Measurements from ENCODE around the gene DIPK1B. TPM values are rescaled to one million over a fixed set of nuclear protein-coding genes. Genes with fewer than 3 reads are reported as not detected.
"Not testable (repeated sequence)": the region's sequence is repeated elsewhere in the genome, so short reads cannot be mapped to it uniquely, and the experiment has no call there.

DIPK1B gene
- total RNA-seq, 1 experiment from 2014 or later = 1.5 TPM

DNA sequence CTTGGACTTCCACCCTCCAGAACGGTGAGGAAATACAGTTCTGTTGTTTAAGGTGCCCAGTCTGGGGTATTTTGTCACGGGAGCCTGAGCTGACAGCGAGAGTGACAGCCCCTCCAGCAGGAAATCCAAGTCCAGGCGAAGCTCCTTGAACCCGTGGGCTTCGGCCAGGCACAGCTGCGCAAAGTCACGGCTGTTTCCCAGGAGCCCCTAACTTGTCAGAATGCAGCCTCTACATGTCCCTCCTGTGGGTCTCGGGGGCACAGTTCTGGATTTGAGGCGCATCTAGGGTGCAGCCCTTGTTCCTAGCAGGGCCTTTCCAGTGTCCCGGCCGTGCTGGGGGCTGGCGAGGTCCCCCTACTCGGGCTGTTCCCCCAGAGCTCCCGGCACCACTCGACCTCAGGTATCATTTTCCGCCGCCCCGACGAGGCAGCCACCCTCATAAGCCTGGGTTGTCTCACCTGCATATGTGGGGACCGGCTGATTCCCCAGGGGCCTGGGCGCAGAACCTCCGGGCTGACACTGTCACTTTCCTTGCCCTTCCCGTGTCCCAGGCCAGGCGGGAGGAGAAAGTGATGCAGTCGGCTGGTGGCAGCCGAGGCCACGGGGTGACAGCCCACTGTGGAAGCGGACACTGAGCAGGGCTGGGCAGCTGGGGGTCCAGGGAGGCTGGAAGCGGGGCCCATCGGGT is 41.1 kb downstream of the DIPK1B start:
- DNase-seq (ENCODE audit: low read depth) = no peak

DNA sequence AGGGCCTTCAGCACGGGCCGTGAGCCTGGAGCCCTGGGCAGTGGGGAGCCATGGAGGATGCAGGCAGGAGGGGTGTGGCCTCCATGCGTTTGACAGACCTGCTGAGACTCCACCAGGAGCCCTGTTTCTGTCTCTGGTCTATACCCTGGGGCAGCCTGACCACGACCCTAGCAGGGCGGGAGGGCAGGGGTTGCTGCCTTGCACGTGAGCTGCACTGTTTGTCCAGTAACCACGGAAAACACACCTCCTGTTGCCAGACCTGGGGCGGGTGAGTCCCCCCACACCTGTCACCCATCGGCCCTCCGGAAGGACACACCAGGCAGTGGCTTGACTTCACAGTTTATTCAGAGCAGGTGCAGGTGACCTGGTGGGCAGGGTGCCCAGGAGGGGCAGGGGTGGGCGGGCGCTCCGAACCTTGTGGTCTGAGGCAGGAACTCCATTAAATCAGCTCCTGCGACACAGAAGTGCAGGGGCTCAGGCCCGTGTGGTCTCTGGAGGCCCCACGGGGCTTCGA is 41.7 kb downstream of the DIPK1B start:
- no peak for DNase-seq (ENCODE audit: low read depth)

DNA sequence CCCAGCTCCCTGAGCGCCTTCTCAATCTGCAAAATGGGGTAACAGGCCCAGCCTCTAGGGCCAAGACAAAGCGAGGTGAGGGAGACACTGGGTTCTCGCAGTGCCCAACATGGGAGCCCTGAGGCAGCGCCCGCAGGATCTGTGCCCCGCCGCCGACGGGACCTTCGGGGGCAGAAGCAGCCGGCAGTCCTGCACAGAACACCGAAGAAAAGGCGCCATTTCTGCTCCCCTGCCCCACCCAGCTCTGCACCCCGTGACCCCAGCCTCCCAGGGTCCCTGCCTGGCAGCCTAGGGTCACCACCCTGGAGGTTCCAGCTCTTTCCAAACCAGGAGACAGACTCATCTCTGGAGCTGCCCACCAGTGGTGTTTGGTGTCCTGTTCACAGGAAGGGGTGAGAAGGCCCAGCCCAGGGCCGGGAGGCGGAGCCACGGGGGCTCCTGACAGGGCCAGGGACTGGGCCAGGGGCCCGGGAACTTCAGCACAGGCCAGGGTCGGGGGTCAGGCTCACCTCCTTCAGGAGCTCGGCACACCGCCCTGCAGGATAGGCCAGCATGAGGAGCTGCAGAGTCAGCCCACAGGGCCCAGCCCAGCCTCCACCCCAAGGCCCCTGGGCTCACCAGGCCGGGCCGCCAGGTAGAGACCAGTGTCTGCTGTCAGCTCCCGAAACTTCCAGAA is 42.4 kb downstream of the DIPK1B start:
- DNase-seq (ENCODE audit: low read depth) = no peak

DNA sequence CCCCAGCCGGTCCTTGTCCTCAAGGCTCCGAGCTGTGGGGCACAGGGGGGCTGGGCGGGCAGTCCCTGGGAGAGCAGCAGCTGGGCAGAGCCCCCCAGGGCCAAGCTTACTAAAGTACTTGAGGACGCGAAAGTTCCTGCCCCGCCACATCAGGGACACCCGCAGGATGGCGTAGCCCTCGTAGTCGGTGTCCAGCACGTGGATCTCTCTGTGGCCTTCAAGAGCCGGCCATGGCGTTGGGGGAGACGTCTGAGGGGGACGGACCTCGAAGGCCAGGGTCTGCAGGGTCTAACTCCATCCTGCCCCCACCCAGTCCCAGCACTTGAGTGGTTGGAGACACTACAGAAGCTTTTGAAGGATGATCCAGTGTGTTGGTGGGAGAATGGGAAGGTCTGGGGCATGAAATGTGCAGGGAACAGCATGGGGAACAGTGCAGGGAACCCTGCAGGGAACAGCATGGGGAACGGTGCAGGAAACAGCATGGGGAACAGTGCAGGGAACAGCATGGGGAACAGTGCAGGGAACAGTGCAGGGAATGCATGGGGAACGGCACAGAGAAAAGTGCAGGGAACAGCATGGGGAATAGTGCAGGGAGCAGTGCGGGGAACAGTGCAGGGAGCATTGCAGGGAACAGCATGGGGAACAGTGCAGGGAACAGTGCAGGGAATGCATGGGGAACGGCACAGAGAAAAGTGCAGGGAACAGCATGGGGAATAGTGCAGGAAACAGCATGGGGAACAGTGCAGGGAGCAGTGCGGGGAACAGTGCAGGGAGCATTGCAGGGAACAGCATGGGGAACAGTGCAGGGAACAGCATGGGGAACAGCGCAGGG is 43.1 kb downstream of the DIPK1B start:
- not testable (repeated sequence) for DNase-seq (ENCODE audit: low read depth)

DNA sequence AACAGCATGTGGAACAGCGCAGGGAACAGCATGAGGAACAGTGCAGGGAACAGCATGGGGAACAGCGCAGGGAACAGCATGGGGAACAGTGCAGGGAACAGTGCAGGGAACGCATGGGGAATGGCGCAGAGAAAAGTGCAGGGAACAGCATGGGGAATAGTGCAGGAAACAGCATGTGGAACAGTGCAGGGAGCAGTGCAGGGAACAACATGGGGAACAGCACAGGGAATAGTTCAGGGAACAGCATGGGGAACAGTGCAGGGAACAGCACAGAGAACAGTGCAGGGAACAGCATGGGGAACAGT is 43.7 kb downstream of the DIPK1B start:
- no peak for DNase-seq (ENCODE audit: low read depth)

DNA sequence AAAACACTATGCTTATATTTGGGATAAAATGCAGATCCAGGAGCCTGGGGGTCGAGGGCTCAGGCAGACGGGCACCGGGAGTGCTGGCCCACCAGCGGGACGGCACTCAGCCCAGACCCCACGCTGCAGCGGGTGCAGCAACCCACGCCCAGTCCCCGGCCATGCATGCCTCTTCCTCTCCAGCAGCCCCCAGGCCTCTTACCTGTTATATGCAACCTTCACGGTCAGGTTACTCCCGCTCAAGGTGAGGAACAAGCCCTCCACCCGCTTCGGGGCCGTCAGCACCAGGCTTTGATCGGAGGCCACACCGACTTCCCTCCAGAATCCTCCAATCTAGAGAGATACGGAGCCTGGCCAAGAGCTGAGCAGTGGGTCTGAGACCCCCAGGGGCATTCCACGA is 44.5 kb downstream of the DIPK1B start:
- DNase-seq (ENCODE audit: low read depth) = no peak

DNA sequence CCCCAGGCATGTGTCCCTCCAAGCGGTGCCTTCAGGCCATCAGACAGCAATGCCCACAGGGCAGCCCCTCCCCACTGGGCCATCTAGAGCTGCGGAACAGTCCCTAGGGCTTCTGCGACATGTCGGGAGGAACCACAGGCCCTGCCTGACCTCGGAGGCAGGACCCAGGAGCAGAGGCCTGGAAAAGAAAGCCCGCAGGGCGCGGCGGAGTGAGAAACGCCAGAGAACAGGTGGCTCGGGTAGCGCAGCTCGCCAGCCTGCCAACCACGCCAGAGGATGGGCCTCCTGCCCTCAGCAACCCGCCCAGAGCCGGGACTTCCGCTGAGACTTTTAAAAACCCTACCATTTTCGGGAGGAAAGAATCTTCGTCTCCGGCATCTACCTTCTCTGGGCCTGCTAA is 45.0 kb downstream of the DIPK1B start:
- no peak for DNase-seq (ENCODE audit: low read depth)

DNA sequence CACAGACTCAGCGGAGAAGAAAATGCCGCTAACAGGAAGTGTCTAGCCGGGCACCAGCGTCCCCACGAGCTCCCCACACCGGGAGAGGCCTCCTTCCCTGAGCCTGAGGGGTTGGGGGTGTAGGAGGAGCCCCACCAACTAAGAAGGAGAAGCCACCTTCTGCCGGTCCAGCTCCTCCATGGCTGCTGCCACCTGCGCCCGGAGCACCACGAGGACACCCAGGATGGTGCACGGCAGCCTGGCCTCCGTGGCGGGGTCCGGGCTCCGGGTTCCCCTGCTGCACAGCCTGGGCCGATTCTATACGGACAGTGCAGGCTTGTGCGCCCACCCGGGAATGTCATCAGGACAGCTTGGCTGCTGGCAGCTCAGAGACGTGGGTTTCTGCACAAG is 45.4 kb downstream of the DIPK1B start:
- DNase-seq (ENCODE audit: low read depth) = no peak

DNA sequence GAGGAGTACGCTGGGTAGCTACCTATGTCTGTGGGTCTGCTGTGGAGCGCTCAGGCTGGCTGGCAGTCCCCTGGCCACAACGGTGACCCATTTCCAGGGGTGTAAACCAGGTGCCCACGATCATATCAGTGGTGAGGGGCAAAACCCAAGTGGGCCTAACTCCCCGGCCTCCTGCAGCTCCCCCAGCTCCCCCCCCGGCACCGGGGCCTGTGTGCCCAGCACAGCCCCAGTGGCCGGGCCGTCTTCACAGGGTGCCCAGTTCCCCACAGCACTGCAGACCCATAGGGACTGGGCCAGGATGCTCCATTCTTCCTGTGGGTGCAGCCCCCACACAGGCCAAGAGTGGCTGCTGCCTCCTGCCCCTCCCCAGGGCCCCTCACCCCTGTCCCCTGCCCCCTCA is 46.6 kb downstream of the DIPK1B start:
- no peak for DNase-seq (ENCODE audit: low read depth)

DNA sequence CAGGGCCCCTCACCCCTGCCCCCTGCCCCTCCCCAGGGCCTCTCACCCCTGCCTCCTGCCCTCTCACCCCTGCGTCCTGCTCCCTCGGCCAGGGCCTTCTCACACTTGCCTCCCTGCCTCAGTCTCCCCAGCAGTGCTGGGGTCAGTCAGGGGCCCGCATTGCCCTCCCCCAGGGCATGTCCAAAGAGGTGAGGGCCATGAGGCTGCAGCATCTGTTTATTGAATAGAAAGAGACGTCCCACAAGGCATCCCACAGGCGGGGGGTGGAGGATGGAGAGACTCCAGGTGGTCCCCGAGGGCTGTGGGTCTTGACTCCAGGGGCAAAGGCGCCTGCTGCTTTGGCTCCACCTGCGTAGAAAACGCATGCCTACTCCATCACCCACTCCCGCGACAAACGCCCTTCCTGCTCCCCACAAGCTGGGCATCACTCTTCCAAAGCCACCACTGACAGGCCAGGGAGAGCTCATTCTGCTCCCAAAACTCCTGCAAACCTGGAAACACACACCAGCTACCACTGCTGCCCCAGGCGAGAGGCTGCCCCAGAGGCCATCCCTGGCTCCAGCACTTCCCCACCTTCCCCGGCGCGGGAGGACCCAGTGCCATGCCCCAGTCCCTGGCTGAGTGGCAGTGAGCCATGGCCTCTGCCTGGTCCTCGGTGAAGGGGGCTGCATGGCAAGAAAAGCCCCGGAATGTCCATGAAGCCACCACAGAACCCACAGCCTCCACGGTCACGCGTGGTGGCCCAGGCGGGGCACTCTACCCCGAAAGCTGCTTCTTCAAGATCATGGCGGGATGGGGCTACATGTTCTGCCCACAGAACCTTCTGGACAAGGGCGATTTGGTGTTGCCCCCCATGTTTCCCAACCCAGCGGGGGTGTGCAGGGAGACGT is 47.3 kb downstream of the DIPK1B start:
- DNase-seq (ENCODE audit: low read depth) = no peak

DNA sequence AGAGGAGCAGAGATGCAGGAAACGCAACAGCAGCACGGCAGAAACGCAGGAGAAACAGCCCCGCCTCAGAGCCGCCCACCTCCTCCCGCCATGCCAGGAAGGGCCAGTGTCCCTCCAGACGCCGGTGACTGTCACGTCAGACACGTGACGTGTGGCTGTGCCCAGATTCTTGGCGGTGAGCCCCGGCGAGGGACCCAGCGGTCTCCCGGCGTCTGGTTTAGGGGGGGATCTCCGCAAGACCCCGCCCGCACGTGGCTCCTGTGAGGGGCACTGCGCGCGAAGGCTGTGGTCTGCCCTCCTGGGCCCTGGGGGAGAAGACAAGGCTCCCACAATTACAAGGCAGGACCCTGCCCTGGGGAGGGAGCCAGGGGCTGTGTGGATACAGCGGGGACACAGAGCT is 48.1 kb downstream of the DIPK1B start:
- no peak for DNase-seq (ENCODE audit: low read depth)

DNA sequence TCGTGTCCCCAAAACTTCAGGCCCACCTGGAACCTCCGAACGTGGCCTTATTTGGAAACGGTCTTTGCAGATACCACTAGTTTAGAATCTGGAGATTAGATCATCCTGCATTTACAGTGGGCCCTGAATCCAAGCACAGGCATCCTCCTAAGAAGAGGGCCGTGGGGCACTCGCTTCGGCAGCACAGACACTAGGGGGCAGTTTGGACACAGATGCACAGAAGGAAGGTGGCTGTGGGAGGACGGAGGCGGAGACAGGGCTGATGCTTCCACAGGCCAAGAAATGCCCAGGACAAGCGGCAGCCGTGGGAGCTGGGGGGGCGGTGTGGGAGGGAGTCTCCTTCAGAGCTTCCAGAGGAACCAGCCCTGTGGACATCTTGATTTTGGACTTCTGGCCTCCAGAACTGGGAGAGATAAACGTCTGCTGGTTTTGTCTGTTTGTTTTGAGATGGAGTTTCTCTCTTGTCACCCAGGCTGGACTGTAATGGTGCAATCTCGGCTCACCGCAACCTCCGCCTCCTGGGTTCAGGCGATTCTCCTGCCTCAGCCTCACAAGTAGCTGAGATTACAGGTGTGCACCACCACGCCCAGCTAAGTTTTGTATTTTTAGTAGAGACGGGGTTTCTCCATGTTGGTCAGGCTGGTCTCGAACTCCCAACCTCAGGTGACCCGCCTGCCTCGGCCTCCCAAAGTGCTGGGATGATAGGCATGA is 48.6 kb downstream of the DIPK1B start:
- peak; percentile 69 for DNase-seq (ENCODE audit: low read depth)

DNA sequence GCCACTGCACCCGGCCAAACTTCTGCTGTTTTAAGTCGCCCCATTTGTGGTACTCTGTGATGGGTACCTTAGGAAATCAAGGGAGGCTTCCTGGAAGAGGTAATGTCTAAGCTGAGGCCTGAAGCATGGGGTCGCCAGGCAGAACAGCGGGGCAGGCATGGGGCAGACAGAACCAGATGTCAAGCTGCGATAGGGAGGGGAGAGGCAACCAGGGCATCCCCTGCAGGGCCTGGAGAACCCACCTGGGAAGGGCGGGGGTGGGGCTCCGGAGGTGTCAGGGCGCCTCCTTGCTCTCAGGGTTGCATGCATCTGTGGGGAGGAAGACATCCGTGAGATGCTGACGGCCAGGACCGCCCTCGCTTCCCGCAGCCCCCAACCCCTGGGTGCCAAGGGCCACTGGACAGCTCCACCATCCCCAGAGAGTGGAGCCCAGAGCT is 49.2 kb downstream of the DIPK1B start:
- no peak for DNase-seq (ENCODE audit: low read depth)

DNA sequence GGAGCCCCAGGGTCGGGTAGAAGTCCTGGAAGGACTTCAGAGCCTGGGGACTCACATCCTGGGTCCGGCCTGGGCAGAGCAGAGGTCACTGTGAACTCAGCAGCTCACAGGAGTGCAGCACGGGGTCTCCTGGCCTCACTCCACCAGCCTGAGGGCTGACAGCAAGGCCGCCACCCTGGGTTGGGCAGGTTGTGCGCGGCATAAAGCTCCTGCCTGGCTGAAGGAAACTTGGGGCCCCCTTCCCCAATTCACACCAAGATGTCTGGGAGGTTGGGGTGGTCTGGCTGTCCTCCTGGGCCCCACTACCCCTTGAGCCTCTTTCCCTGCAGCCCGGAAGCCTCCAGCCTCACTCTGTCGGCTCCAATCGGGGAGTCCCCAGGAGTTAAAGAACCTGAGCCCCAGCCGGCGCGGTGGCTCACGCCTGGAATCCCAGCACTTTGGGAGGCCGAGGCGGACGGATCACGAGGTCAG is 49.9 kb downstream of the DIPK1B start:
- DNase-seq (ENCODE audit: low read depth) = no peak

DNA sequence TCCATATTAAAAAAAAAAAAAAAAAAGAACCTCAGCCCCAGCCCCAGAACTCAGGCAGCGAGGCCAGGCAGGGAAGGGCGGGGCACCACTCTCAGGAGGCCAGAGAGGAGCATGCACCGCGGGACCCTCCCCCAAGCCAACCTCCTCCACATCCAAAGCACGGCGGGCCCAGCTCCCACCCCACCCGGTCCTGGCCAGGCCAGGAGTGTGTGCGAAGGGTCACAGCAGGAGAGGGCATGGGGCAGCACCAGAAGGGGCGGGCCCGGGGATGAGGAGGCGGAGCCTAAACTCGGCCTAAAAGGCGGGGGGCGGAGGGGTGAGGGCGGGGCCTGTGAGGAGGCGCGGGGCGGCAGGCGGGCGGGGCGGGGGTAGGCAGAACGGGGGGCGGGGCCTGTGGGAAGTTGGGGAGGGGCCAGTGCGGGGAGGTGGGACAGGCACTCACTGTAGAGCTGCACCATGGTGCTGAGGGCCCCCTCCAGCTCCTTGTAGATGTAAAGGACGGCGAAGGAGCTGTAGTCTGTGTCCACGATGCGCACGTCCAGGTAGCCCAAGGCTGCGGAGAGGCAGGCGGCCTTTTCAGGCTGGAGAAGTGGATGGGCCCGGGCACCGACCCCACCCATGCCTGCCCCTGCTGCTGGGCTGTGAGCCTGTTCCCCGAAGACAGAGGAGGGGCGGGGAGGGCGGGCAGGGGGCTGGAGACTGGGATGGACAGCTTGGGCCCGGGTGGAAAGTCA is 50.7 kb downstream of the DIPK1B start:
- DNase-seq (ENCODE audit: low read depth) = no peak

DNA sequence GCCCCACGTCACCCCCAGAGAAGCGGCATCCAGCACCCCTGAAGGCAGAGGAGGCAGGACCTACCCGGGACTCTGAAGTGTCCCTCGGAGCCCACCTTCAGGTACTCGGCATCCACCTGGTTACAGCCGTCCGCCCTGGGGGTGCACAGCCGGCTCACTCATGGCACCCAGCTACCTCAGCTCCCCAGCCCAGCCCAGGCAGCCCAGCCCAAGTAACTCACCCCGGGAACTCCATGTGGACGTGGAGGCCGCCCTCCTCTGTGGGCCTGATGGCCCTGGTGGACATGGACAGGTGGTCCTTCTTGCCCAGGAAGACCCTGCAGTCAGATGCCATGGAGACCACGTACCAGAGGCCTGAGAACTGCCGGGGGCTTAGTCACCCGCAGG is 51.3 kb downstream of the DIPK1B start:
- no peak for DNase-seq (ENCODE audit: low read depth)

DNA sequence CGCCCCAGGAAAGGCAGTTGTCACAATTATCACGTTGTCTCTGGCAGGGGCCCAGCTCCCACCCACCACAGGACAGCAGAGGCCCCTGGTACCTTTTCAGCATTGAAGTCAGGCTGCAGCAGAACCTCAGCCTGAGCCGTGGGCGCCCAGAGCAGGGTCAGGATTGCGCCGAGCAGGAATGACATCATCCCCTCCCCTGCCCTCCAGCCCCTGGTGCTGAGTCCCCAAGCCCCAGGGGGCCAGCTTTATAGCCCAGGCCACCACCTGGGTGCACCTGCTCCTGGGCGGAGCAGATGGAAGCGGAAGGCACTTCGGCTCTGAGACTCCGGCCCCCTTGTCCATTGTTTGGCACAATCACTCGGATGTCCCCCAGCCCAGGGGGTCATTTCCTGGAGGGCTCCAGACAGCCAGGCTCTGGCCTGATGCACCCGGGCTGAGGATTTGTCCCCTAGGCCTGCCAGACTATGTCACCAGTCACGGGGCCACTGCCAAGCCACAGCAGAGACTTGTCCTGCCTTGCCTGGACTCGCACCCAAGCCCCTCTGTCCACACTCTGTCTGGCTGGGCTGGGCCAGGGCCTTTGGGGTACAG is 52.0 kb downstream of the DIPK1B start, which contains the start of gene LCN15:
LCN15 (minus strand) TSS at position 218 of the 591 bp plus-strand sequence; CDS start at position 188, 30 bp downstream.
- no peak for DNase-seq (ENCODE audit: low read depth)

DNA sequence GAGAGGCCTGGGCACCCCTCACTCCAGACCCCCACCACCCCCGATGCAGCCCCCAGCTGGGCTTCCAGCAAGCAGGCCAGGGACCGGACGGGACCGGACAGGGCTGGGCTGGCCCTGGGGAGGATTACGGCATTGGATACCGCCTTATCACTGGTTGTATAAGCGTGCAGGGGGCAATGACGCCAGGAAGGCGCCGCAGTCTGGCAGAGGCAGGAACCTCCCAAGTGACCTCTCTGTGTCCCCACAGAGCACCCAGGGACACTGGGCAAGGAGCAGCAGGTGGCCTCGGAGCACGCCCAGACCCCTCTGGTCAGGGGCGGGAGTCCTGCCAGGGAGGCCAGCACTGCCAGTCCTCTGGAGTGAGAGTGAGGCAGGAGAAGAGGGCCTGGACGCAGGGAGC is 52.7 kb downstream of the DIPK1B start:
- no peak for DNase-seq (ENCODE audit: low read depth)

DNA sequence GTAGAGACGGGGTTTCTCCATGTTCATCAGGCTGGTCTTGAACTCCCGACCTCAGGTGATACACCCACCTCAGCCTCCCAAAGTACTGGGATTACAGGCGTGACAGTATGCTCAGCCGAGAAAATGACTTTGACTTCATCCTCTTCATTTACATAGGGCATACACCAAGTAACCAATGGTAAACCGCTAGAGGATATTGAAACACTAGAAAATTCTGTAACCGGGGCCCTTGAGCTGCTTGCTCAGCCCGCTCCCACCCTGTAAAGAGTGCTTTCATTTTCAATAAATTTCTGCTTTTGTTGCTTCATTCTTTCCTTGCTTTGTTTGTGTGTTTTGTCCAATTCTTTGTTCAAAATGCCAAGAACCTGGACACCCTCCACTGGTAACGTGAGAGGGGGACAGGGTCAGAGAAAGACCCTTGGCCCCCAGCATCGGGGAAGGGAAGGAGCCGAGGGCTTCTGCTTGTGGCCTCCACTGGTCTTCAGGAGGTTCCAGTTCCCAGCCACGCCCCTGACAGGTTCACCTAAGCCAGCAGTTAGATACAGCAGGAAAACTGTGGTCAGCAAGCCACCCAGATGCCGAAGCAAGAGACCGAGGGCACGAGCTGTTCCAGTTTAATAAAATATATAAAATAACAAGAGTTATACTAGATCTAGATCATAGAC is 53.5 kb downstream of the DIPK1B start:
- not testable (repeated sequence) for DNase-seq (ENCODE audit: low read depth)

Measured in M059J (cell line).